GM21723 (cell line): ENCODE measurements around the gene TMC6.
"Not testable (repeated sequence)": the region's sequence is repeated elsewhere in the genome, so short reads cannot be mapped to it uniquely, and the experiment has no call there.

Experiments used
- ATAC-seq: cut with Tn5 transposase; IDR thresholded peaks from one replicate; pipeline ENCODE4 v1.9.1; 2021; ENCODE audit warnings: mild to moderate bottlenecking, moderate library complexity; ENCODE audit not compliant: unreplicated experiment

Gene TMC6

GRCh38 chr17:78159575-78160158, 31.1 kb upstream of the TMC6 start:
- peak; percentile 34 for ATAC-seq

GRCh38 chr17:78154903-78155811, 26.6 kb upstream of the TMC6 start:
- ATAC-seq, result peak; percentile 50

- no peak for ATAC-seq
These were observed 23.0 kb upstream of the TMC6 start for GRCh38 chr17:78151514-78152008.

- no peak for ATAC-seq
These were observed 19.9 kb upstream of the TMC6 start for GRCh38 chr17:78148286-78149016.

GRCh38 chr17:78147315-78147998, 18.9 kb upstream of the TMC6 start:
- ATAC-seq, result peak; percentile 44

- no peak for ATAC-seq
These were observed 18.3 kb upstream of the TMC6 start for GRCh38 chr17:78146881-78147280.

GRCh38 chr17:78146471-78146869, 17.9 kb upstream of the TMC6 start:
- no peak for ATAC-seq

- no peak for ATAC-seq
These were observed 16.4 kb upstream of the TMC6 start for GRCh38 chr17:78144736-78145641.

- no peak for ATAC-seq
These were observed 15.7 kb upstream of the TMC6 start for GRCh38 chr17:78144147-78144719.

- ATAC-seq, result no peak
These were observed 14.9 kb upstream of the TMC6 start for GRCh38 chr17:78143214-78144146.

- ATAC-seq, result no peak
These were observed 13.7 kb upstream of the TMC6 start for GRCh38 chr17:78142119-78142861.

GRCh38 chr17:78141437-78142118, 13.0 kb upstream of the TMC6 start:
- no peak for ATAC-seq

- peak; percentile 67 for ATAC-seq
These were observed 11.9 kb upstream of the TMC6 start for GRCh38 chr17:78140169-78141051.

- not testable (repeated sequence) for ATAC-seq
These were observed 11.3 kb upstream of the TMC6 start for GRCh38 chr17:78139861-78140168.

- no peak for ATAC-seq
These were observed 9.9 kb upstream of the TMC6 start for GRCh38 chr17:78138204-78139060.
